Activated CD4-positive, alpha-beta memory T cell treated with anti-CD3 and anti-CD28 coated beads for 36 hours (primary cell): ENCODE results near the gene DCST2. TPM values are rescaled to one million over a fixed set of nuclear protein-coding genes. Genes with fewer than 3 reads are reported as not detected.

ENCODE experiments used
- CTCF ChIA-PET: fragments of 350-600 bp; sonication (Branson Sonifier 250); formaldehyde crosslinking; loops from one replicate; lab custom pipeline; 2021; ENCODE audit warnings: antibody characterized with exemption, inconsistent platforms; lab: Charles Lee
- POLR2A ChIA-PET: fragments of 350-600 bp; sonication (Branson Sonifier 250); formaldehyde crosslinking; loops from one replicate; lab custom pipeline; 2021; ENCODE audit warnings: antibody characterized with exemption; lab: Charles Lee
- DNase-seq: peaks from one replicate; pipeline ENCODE4 v3.0.0-alpha.2; 2020
- H3K27ac Mint-ChIP-seq: one replicate; pipeline ENCODE4 v1.8.0; 2021; ENCODE audit warnings: mixed read lengths
- H3K27me3 Mint-ChIP-seq: one replicate; pipeline ENCODE4 v1.8.0; 2021; ENCODE audit warnings: mixed read lengths
- H3K36me3 Mint-ChIP-seq: one replicate; pipeline ENCODE4 v1.8.0; 2021; ENCODE audit warnings: mixed read lengths
- H3K4me1 Mint-ChIP-seq: one replicate; pipeline ENCODE4 v1.8.0; 2021; ENCODE audit warnings: low read depth, mixed read lengths
- H3K4me3 Mint-ChIP-seq: one replicate; pipeline ENCODE4 v1.8.0; 2021; ENCODE audit warnings: mild to moderate bottlenecking, mixed read lengths
- H3K9me3 Mint-ChIP-seq: one replicate; pipeline ENCODE4 v1.8.0; 2021; ENCODE audit warnings: mixed read lengths
- intact Hi-C: fragments of 100-400 bp; cut with micrococcal nuclease; formaldehyde crosslinking; loops from one replicate; pipeline ENCODE4 v1.15.1; 2023
- total RNA-seq, 2 experiments: library from RNA; stranded (reverse); gene quantifications; one replicate each; pipeline ENCODE4 v1.2.3, GENCODE V29; 2021

DCST2 gene
- total RNA-seq, 2 experiments from 2014 or later: 1.1 to 1.3 TPM

- peaks cover 54% of the 10 kb centered on the region for H3K4me1 Mint-ChIP-seq
- ChIA-PET POLR2A (interaction anchor here (0.7 to 3.9 kb wide), 3 partner anchors 11 to 681 kb away, joined by 3 to 31 read pairs (median 4); no protein-coding TSS in a partner anchor), CTCF (interaction anchor here (0.6 to 4.2 kb wide), 4 partner anchors 10 to 78 kb away, joined by 3 to 43 read pairs (median 4); partner anchors contain the start of genes ADAM15 and PYGO2)
- peak overlapping the region; percentile 99 for H3K27ac Mint-ChIP-seq
- peak; percentile 67 for DNase-seq
- H3K9me3 Mint-ChIP-seq: no peaks in the 10 kb centered on the region
- H3K27me3 Mint-ChIP-seq: no peaks in the 10 kb centered on the region
- peaks cover 29% of the 10 kb centered on the region for H3K36me3 Mint-ChIP-seq
- peak overlapping the region; percentile 84 for H3K4me3 Mint-ChIP-seq
- intact Hi-C loops: loop anchor here (10.0 kb wide), 2 partner anchors 672 to 1352 kb away; partner anchors contain the start of gene SNAPIN
These were observed 26.9 kb downstream of the DCST2 start for GRCh38 chr1:155006601-155007101.

- DNase-seq: peak; percentile 51
- Mint-ChIP-seq H3K27ac (peak overlapping the region; percentile 99), H3K36me3 (peaks cover 24% of the 10 kb centered on the region), H3K4me1 (peaks cover 44% of the 10 kb centered on the region), H3K9me3 (no peaks in the 10 kb centered on the region), H3K4me3 (peak overlapping the region; percentile 84), H3K27me3 (no peaks in the 10 kb centered on the region)
- POLR2A ChIA-PET: interaction anchor here (0.7 to 3.9 kb wide), 5 partner anchors 12 to 679 kb away, joined by 3 to 31 read pairs (median 4); partner anchors contain the start of genes CKS1B and LENEP
- intact Hi-C loops: loop anchor here (10.0 kb wide), 2 partner anchors 671 to 1351 kb away; partner anchors contain the start of gene SNAPIN
- CTCF ChIA-PET: interaction anchor here (0.8 to 4.2 kb wide), 6 partner anchors 11 to 68 kb away, joined by 3 to 43 read pairs (median 4); partner anchors contain the start of gene FLAD1
These were observed 28.2 kb downstream of the DCST2 start for GRCh38 chr1:155005076-155006011.

- H3K27me3 Mint-ChIP-seq: no peaks in the 10 kb centered on the region
- H3K4me3 Mint-ChIP-seq: peak overlapping the region; percentile 84
- peak; percentile 54 for DNase-seq
- intact Hi-C loops: loop anchor here (5.0 to 10.0 kb wide), 4 partner anchors 168 to 1350 kb away; partner anchors contain the start of genes ADAR, KRTCAP2, SNAPIN and TRIM46
- H3K9me3 Mint-ChIP-seq: no peaks in the 10 kb centered on the region
- H3K36me3 Mint-ChIP-seq: peaks cover 15% of the 10 kb centered on the region
- ChIA-PET POLR2A (interaction anchor here (0.6 to 1.8 kb wide), 6 partner anchors 9 to 52 kb away, joined by 3 to 7 read pairs (median 4); partner anchors contain the start of genes CKS1B, FLAD1 and LENEP), CTCF (interaction anchor here (0.6 to 1.5 kb wide), 9 partner anchors 12 to 67 kb away, joined by 3 to 7 read pairs (median 3); partner anchors contain the start of genes ADAM15 and FLAD1)
- peaks cover 44% of the 10 kb centered on the region for H3K4me1 Mint-ChIP-seq
- H3K27ac Mint-ChIP-seq: peak overlapping the region; percentile 99
These were observed 29.1 kb downstream of the DCST2 start for GRCh38 chr1:155004352-155005075.

- H3K27ac Mint-ChIP-seq: peak overlapping the region; percentile 99
- H3K9me3 Mint-ChIP-seq: no peaks in the 10 kb centered on the region
- ChIA-PET POLR2A (interaction anchor here (0.6 to 1.8 kb wide), 6 partner anchors 9 to 53 kb away, joined by 3 to 7 read pairs (median 4); partner anchors contain the start of genes CKS1B, FLAD1 and LENEP), CTCF (interaction anchor here (0.6 to 1.5 kb wide), 7 partner anchors 13 to 63 kb away, joined by 3 to 7 read pairs (median 3); partner anchors contain the start of gene ADAM15)
- no peaks in the 10 kb centered on the region for H3K27me3 Mint-ChIP-seq
- peaks cover 48% of the 10 kb centered on the region for H3K4me1 Mint-ChIP-seq
- peaks cover 9% of the 10 kb centered on the region for H3K36me3 Mint-ChIP-seq
- DNase-seq: peak; percentile 58
- intact Hi-C loops: loop anchor here (2.0 to 10.0 kb wide), 5 partner anchors 47 to 1349 kb away; partner anchors contain the start of genes ADAM15, ADAR, KRTCAP2 and SNAPIN
- H3K4me3 Mint-ChIP-seq: peak overlapping the region; percentile 84
These were observed 29.7 kb downstream of the DCST2 start for GRCh38 chr1:155003766-155004351.

GRCh38 chr1:155003227-155003765 lies 30.3 kb downstream of the DCST2 start:
- no peaks in the 10 kb centered on the region for H3K9me3 Mint-ChIP-seq
- DNase-seq: peak; percentile 54
- intact Hi-C loops: loop anchor here (2.0 to 10.0 kb wide), 5 partner anchors 48 to 1348 kb away; partner anchors contain the start of genes ADAM15, ADAR, KRTCAP2 and SNAPIN
- H3K4me1 Mint-ChIP-seq: peaks cover 48% of the 10 kb centered on the region
- ChIA-PET CTCF (interaction anchor here (0.7 to 1.5 kb wide), 3 partner anchors 13 to 48 kb away, joined by 3 to 7 read pairs (median 3); partner anchors contain the start of gene ADAM15), POLR2A (interaction anchor here (1.0 to 1.8 kb wide), 4 partner anchors 10 to 20 kb away, joined by 3 to 7 read pairs (median 4); partner anchors contain the start of genes FLAD1 and LENEP)
- peak overlapping the region; percentile 94 for H3K27ac Mint-ChIP-seq
- peak overlapping the region; percentile 84 for H3K4me3 Mint-ChIP-seq
- H3K36me3 Mint-ChIP-seq: peaks cover 8% of the 10 kb centered on the region
- no peaks in the 10 kb centered on the region for H3K27me3 Mint-ChIP-seq

GRCh38 chr1:155002464-155003226 lies 30.9 kb downstream of the DCST2 start, which contains the start of gene ZBTB7B:
Gene ZBTB7B (plus strand): TSS chr1:155002802. CDS start chr1:155014661, 11,859 bp downstream.
- POLR2A ChIA-PET: interaction anchor here (0.7 to 4.2 kb wide), 3 partner anchors 18 to 48 kb away, joined by 4 to 23 read pairs (median 5); partner anchors contain the start of genes FLAD1 and PBXIP1
- no peaks in the 10 kb centered on the region for H3K9me3 Mint-ChIP-seq

GRCh38 chr1:155001675-155002463 lies 31.7 kb downstream of the DCST2 start:
- Mint-ChIP-seq H3K27ac (peak overlapping the region; percentile 95), H3K9me3 (no peaks in the 10 kb centered on the region), H3K4me3 (peak overlapping the region; percentile 94), H3K4me1 (peaks cover 50% of the 10 kb centered on the region), H3K27me3 (no peaks in the 10 kb centered on the region), H3K36me3 (peaks cover 8% of the 10 kb centered on the region)
- DNase-seq: peak; percentile 100
- ChIA-PET POLR2A (interaction anchor here (0.7 to 4.2 kb wide), 5 partner anchors 14 to 47 kb away, joined by 4 to 35 read pairs (median 19); partner anchors contain the start of genes CKS1B and PBXIP1), CTCF (interaction anchor here (0.9 to 9.4 kb wide), 6 partner anchors 14 to 83 kb away, joined by 3 to 144 read pairs (median 21); partner anchors contain the start of genes ADAM15, FLAD1 and PYGO2)
- intact Hi-C loops: loop anchor here (1.0 to 10.0 kb wide), 14 partner anchors 8 to 1347 kb away; partner anchors contain the start of genes ADAM15, ADAR, ASH1L and FLAD1

More at GRCh38 chr1:155002464-155003226, 30.9 kb downstream of the DCST2 start, which contains the start of gene ZBTB7B:
- CTCF ChIA-PET: interaction anchor here (1.4 kb wide), 1 partner anchor 48 kb away, joined by 3 read pairs; the partner anchor contains the start of gene ADAM15
- Mint-ChIP-seq H3K27ac (peak within 1 kb of the TSS; percentile 95), H3K4me1 (peaks cover 50% of the 10 kb centered on the region), H3K36me3 (peaks cover 8% of the 10 kb centered on the region), H3K27me3 (no peaks in the 10 kb centered on the region), H3K4me3 (peak within 1 kb of the TSS; percentile 94)
- intact Hi-C loops: loop anchor here (1.0 to 10.0 kb wide), 8 partner anchors 8 to 1348 kb away; partner anchors contain the start of genes ADAM15, ADAR, KRTCAP2 and SNAPIN
- DNase-seq: no peak

GRCh38 chr1:155001425-155001674 lies 32.2 kb downstream of the DCST2 start:
- intact Hi-C loops: loop anchor here (1.0 to 10.0 kb wide), 10 partner anchors 18 to 1347 kb away; partner anchors contain the start of genes ADAR, ASH1L, FLAD1 and KRTCAP2
- ChIA-PET CTCF (interaction anchor here (0.9 to 9.4 kb wide), 5 partner anchors 15 to 84 kb away, joined by 3 to 144 read pairs (median 36); partner anchors contain the start of genes FLAD1 and PYGO2), POLR2A (interaction anchor here (0.7 to 4.2 kb wide), 4 partner anchors 15 to 46 kb away, joined by 4 to 35 read pairs (median 21); partner anchors contain the start of genes CKS1B and PBXIP1)
- peak overlapping the region; percentile 95 for H3K27ac Mint-ChIP-seq
- H3K4me1 Mint-ChIP-seq: peaks cover 45% of the 10 kb centered on the region
- peaks cover 8% of the 10 kb centered on the region for H3K36me3 Mint-ChIP-seq
- DNase-seq: no peak
- H3K9me3 Mint-ChIP-seq: no peaks in the 10 kb centered on the region
- no peaks in the 10 kb centered on the region for H3K27me3 Mint-ChIP-seq
- H3K4me3 Mint-ChIP-seq: peak overlapping the region; percentile 94
